HepG2 (cell line): ENCODE data around the gene SLC7A10. TPM values are rescaled to one million over a fixed set of nuclear protein-coding genes. Genes with fewer than 3 reads are reported as not detected.
A peak's percentile ranks its signal among the peaks of the same experiment; 100 is the strongest.

Experiments
- AGO2 ChIP-seq: fragments of 200-400 bp; formaldehyde crosslinking; optimal IDR thresholded peaks from 2 replicates; pipeline ENCODE3; 2017; ENCODE audit warnings: mild to moderate bottlenecking, low read depth, low read length, moderate library complexity
- BHLHE40 ChIP-seq: IDR thresholded peaks from 2 replicates; pipeline ENCODE4 v1.6.1; 2011; ENCODE audit warnings: low read length, improper control_type of control experiment
- CCAR2 ChIP-seq: fragments of 200-400 bp; formaldehyde crosslinking; optimal IDR thresholded peaks from 2 replicates; pipeline ENCODE3; 2018; ENCODE audit warnings: low read depth, mild to moderate bottlenecking, low read length, moderate library complexity
- FOXC1 ChIP-seq: sonication (generic); formaldehyde crosslinking; IDR thresholded peaks from 2 replicates; pipeline ENCODE4 v1.8.0; 2022; ENCODE audit warnings: mild to moderate bottlenecking, missing genetic modification reagents, borderline replicate concordance
- GTF3A ChIP-seq: sonication (generic); formaldehyde crosslinking; conservative IDR thresholded peaks from 2 replicates; pipeline ENCODE4 v1.4.0; 2020; ENCODE audit warnings: mild to moderate bottlenecking, missing genetic modification reagents
- HNRNPH1 ChIP-seq: fragments of 200-400 bp; formaldehyde crosslinking; optimal IDR thresholded peaks from 2 replicates; pipeline ENCODE3; 2017; ENCODE audit warnings: mild to moderate bottlenecking, low read depth, low read length
- KDM2A ChIP-seq: sonication (generic); formaldehyde crosslinking; IDR thresholded peaks from 2 replicates; pipeline ENCODE4 v1.4.0; 2020; ENCODE audit warnings: low read depth, missing genetic modification reagents, borderline replicate concordance
- KLF9 ChIP-seq: IDR thresholded peaks from 2 replicates; pipeline ENCODE4 v1.6.1; 2016; ENCODE audit warnings: low read depth
- RBM39 ChIP-seq: fragments of 200-400 bp; formaldehyde crosslinking; IDR thresholded peaks from one replicate; pipeline ENCODE4 v1.6.1; 2018; ENCODE audit warnings: antibody characterized with exemption, mild to moderate bottlenecking, low read depth, low read length; ENCODE audit not compliant: poor library complexity, severe bottlenecking
- SMAD1 ChIP-seq: sonication (generic); formaldehyde crosslinking; IDR thresholded peaks from 2 replicates; pipeline ENCODE4 v1.4.0; 2020; ENCODE audit warnings: missing genetic modification reagents, low read depth, mild to moderate bottlenecking, borderline replicate concordance
- TAF1 ChIP-seq: sonication (generic); formaldehyde crosslinking; IDR thresholded peaks from 2 replicates; pipeline ENCODE4 v1.4.0; 2020; ENCODE audit warnings: missing genetic modification reagents
- XBP1 ChIP-seq: sonication (generic); formaldehyde crosslinking; IDR thresholded peaks from 2 replicates; pipeline ENCODE4 v1.5.0; 2020; ENCODE audit warnings: missing genetic modification reagents
- YEATS2 ChIP-seq: sonication (generic); formaldehyde crosslinking; IDR thresholded peaks from 2 replicates; pipeline ENCODE4 v1.4.0; 2020; ENCODE audit warnings: missing genetic modification reagents, borderline replicate concordance
- ZBTB38 ChIP-seq: sonication (generic); formaldehyde crosslinking; IDR thresholded peaks from 2 replicates; pipeline ENCODE4 v1.5.1; 2020; ENCODE audit warnings: mild to moderate bottlenecking, missing genetic modification reagents
- ZBTB7A ChIP-seq: sonication (generic); formaldehyde crosslinking; IDR thresholded peaks from 2 replicates; pipeline ENCODE4 v1.8.0; 2022; ENCODE audit warnings: mild to moderate bottlenecking, missing genetic modification reagents
- ZFP37 ChIP-seq: sonication (generic); formaldehyde crosslinking; IDR thresholded peaks from 2 replicates; pipeline ENCODE4 v1.4.0; 2020; ENCODE audit warnings: missing genetic modification reagents, borderline replicate concordance
- ZNF10 ChIP-seq: sonication (generic); formaldehyde crosslinking; IDR thresholded peaks from 2 replicates; pipeline ENCODE4 v1.4.0; 2020; ENCODE audit warnings: mild to moderate bottlenecking, low read depth, missing genetic modification reagents, borderline replicate concordance
- ZNF337 ChIP-seq: sonication (generic); formaldehyde crosslinking; IDR thresholded peaks from 2 replicates; pipeline ENCODE4 v1.5.1; 2020; ENCODE audit warnings: missing genetic modification reagents, low read depth, mild to moderate bottlenecking, borderline replicate concordance
- ZNF598 ChIP-seq: sonication (generic); formaldehyde crosslinking; IDR thresholded peaks from 2 replicates; pipeline ENCODE4 v1.5.1; 2020; ENCODE audit warnings: mild to moderate bottlenecking, missing genetic modification reagents, borderline replicate concordance
- ZNF660 ChIP-seq: sonication (generic); formaldehyde crosslinking; IDR thresholded peaks from 2 replicates; pipeline ENCODE4 v1.5.1; 2020; ENCODE audit warnings: mild to moderate bottlenecking, low read depth, missing genetic modification reagents, borderline replicate concordance
- ZNF781 ChIP-seq: sonication (generic); formaldehyde crosslinking; IDR thresholded peaks from 2 replicates; pipeline ENCODE4 v1.5.1; 2020; ENCODE audit warnings: borderline replicate concordance, mild to moderate bottlenecking, missing genetic modification reagents; ENCODE audit errors: not compliant biosample characterization
- ZNF792 ChIP-seq: IDR thresholded peaks from 2 replicates; pipeline ENCODE4 v1.6.1; 2016
- polyA plus RNA-seq, 8 experiments: library from polyadenylated mRNA; depleted of rRNA in 3 of 8; stranded (reverse) in 7 of 8; unstranded in 1 of 8; fragments of >200 nt; fragmentation: Illumina TruSeq in 4 of 8; extraction: Trizol in 4 of 8; gene quantifications; 2 replicates each; pipeline versions ENCODE4 v1.2.1 to v1.2.3, GENCODE V29; 2011 to 2016; ENCODE audit warnings: low read depth in 4 of 8, missing spikeins in 1 of 8, mixed read lengths in 1 of 8; ENCODE audit not compliant: insufficient read depth in 1 of 8
- total RNA-seq, 5 experiments: library from RNA; depleted of rRNA; stranded (reverse); fragments of >200 nt; fragmentation: Illumina TruSeq; extraction: Trizol; gene quantifications; 2 replicates each; pipeline ENCODE4 v1.2.3, GENCODE V29; 2016; ENCODE audit warnings: low read depth in 1 of 5
- TF ChIP-seq, protein P1 (sequence below): sonication (generic); formaldehyde crosslinking; IDR thresholded peaks from 2 replicates; pipeline ENCODE4 v1.8.0; 2023; ENCODE audit warnings: mild to moderate bottlenecking, missing genetic modification reagents
- TF ChIP-seq, protein P2 (sequence below): sonication (generic); formaldehyde crosslinking; IDR thresholded peaks from 2 replicates; pipeline ENCODE4 v1.5.0; 2020; ENCODE audit warnings: mild to moderate bottlenecking, missing genetic modification reagents, borderline replicate concordance
- TF ChIP-seq, protein P3 (sequence below): sonication (generic); formaldehyde crosslinking; IDR thresholded peaks from 2 replicates; pipeline ENCODE4 v1.9.0; 2021; ENCODE audit warnings: missing genetic modification reagents, mild to moderate bottlenecking, borderline replicate concordance

SLC7A10 gene
- total and polyA plus RNA-seq, 2 of the 13 experiments (the other 11 are each of a cell fraction or from before 2014, with no cell fraction given): 1.1 to 2.2 TPM

DNA sequence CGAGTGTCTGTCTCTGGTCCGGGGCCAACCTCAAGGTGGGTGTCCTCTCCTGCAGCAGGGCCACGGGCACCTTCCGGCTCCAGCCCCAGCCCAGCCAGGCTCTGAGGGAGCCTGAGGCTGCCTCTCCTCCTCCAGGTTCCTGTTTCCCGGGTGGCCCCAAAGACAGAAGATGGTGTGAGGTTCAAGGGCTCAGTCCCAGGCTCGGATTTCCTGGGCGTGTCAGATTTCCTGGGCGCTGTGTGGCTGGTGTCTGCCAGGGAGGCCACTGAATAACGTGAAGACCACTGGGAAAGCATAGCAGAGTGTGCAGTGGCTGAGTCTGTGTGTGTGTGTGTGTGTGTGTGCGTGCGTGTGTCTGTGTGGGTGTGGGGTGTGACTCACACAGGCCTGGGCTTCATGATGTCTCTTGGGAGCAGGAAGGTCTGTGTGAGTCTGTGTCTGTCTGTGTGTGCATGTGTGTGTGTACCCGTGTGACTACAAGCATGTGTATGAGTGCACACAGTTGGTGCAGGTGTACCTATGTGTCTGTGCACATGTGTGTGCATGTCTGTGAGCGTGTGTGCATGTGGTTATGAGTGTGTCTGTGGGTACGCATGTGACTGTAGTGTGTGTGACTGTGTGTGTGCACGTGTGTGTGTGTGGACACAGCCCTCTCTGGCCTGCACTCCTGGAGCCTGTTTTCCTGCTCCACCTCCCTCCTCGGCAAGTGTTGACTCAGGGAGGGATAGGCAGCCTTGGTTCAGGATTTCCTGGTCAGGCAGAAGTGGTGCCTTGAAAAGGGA is 48.4 kb upstream of the SLC7A10 start (continued):
- TF ChIP-seq RBM39: no peak
- TF ChIP-seq, protein P1, sequence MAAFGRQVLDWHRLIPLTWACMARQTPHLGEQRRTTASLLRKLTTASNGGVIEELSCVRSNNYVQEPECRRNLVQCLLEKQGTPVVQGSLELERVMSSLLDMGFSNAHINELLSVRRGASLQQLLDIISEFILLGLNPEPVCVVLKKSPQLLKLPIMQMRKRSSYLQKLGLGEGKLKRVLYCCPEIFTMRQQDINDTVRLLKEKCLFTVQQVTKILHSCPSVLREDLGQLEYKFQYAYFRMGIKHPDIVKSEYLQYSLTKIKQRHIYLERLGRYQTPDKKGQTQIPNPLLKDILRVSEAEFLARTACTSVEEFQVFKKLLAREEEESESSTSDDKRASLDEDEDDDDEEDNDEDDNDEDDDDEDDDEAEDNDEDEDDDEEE: no peak
- peak; percentile 80; the same call in 1 of the 2 replicates for TF ChIP-seq FOXC1 (CRISPR knock-in tag)
- TF ChIP-seq, protein P2, sequence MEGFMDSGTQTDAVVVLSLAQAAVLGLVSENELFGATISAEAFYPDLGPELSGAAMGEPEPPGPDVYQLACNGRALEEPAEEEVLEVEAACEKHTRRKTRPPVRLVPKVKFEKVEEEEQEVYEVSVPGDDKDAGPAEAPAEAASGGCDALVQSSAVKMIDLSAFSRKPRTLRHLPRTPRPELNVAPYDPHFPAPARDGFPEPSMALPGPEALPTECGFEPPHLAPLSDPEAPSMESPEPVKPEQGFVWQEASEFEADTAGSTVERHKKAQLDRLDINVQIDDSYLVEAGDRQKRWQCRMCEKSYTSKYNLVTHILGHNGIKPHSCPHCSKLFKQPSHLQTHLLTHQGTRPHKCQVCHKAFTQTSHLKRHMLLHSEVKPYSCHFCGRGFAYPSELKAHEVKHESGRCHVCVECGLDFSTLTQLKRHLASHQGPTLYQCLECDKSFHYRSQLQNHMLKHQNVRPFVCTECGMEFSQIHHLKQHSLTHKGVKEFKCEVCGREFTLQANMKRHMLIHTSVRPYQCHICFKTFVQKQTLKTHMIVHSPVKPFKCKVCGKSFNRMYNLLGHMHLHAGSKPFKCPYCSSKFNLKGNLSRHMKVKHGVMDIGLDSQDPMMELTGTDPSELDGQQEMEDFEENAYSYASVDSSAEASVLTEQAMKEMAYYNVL (CRISPR knock-in tag): peak; percentile 36; the same call in 1 of the 2 replicates
- no peak for TF ChIP-seq HNRNPH1
- peak; percentile 78 for TF ChIP-seq BHLHE40
- peak; percentile 76; the same call in 1 of the 2 replicates for TF ChIP-seq SMAD1 (CRISPR knock-in tag)
- peak; percentile 68; the same call in 1 of the 2 replicates for TF ChIP-seq ZBTB38 (CRISPR knock-in tag)
- TF ChIP-seq ZBTB7A (CRISPR knock-in tag): peak; percentile 88
- TF ChIP-seq ZNF660: no peak
- peak; percentile 39; the same call in 1 of the 2 replicates for TF ChIP-seq KDM2A
- TF ChIP-seq, protein P3, sequence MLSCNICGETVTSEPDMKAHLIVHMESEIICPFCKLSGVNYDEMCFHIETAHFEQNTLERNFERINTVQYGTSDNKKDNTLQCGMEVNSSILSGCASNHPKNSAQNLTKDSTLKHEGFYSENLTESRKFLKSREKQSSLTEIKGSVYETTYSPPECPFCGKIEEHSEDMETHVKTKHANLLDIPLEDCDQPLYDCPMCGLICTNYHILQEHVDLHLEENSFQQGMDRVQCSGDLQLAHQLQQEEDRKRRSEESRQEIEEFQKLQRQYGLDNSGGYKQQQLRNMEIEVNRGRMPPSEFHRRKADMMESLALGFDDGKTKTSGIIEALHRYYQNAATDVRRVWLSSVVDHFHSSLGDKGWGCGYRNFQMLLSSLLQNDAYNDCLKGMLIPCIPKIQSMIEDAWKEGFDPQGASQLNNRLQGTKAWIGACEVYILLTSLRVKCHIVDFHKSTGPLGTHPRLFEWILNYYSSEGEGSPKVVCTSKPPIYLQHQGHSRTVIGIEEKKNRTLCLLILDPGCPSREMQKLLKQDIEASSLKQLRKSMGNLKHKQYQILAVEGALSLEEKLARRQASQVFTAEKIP (CRISPR knock-in tag): no peak
- TF ChIP-seq CCAR2: no peak
- 0 out of 2 replicates have a peak, but pooled peaks have one; percentile 48 for TF ChIP-seq ZNF792 (CRISPR knock-in tag)
- no peak for TF ChIP-seq KLF9 (CRISPR knock-in tag)
- no peak for TF ChIP-seq ZNF598 (CRISPR knock-in tag)
- no peak for TF ChIP-seq GTF3A
- no peak for TF ChIP-seq ZNF337 (CRISPR knock-in tag)
- TF ChIP-seq AGO2: no peak
- peak; percentile 74; the same call in 1 of the 2 replicates for TF ChIP-seq ZFP37 (CRISPR knock-in tag)
- no peak for TF ChIP-seq ZNF10 (CRISPR knock-in tag)
- TF ChIP-seq ZNF781 (CRISPR knock-in tag): no peak
- no peak for TF ChIP-seq XBP1 (CRISPR knock-in tag)
- TF ChIP-seq YEATS2 (CRISPR knock-in tag): no peak
- peak; percentile 33; the same call in 1 of the 2 replicates for TF ChIP-seq TAF1 (CRISPR knock-in tag)
